HCT116 (cell line): ENCODE measurements around the gene GHR. TPM values are rescaled to one million over a fixed set of nuclear protein-coding genes. Genes with fewer than 3 reads are reported as not detected.

Source experiments
- ATAC-seq: fragments of 200-7000 bp; cut with Tn5 transposase; 2 replicates; pipeline ENCODE4 v1.9.1; 2020; ENCODE audit warnings: mild to moderate bottlenecking, moderate library complexity
- BruUV-seq: library from RNA; stranded (reverse); fragments of 400-500 nt; replicated peaks from 2 replicates; lab custom pipeline; 2021; lab: Mats Ljungman, UMichigan
- CTCF ChIA-PET: fragments of 300-600 bp; sonication (Branson Sonifier 250); formaldehyde crosslinking; loops from one replicate; lab custom pipeline; 2021; ENCODE audit warnings: antibody characterized with exemption; lab: Charles Lee
- POLR2A ChIA-PET: fragments of 300-600, 350-600 bp; sonication (Branson Sonifier 250); formaldehyde crosslinking; loops from one replicate; lab custom pipeline; 2021; ENCODE audit warnings: antibody characterized with exemption; lab: Charles Lee
- RAD21 ChIA-PET, 2 experiments: fragments of 300-600 bp; sonication (Branson Sonifier 250); formaldehyde crosslinking; loops; one replicate each; lab custom pipeline; 2023; ENCODE audit warnings: low total read pairs in 2 of 2; ENCODE audit not compliant: uncharacterized antibody in 2 of 2, unreplicated experiment in 2 of 2, low non-redundant PET in 1 of 2; lab: Charles Lee
- DNase-seq: peaks from one replicate; pipeline ENCODE4 v3.0.0-alpha.2; 2010; ENCODE audit warnings: low read depth, low spot score
- H2AFZ ChIP-seq: fragments of 200-600 bp; shearing (Covaris generic), sonication (generic); 2 replicates; pipeline ENCODE4 v1.6.1; 2017; ENCODE audit warnings: low read depth, mixed run types, mixed read lengths, antibody characterized with exemption, low read length; ENCODE audit not compliant: poor library complexity, severe bottlenecking
- H3K27ac ChIP-seq: 2 replicates; pipeline ENCODE4 v1.5.1; 2012; ENCODE audit warnings: low read depth, low read length
- H3K27me3 ChIP-seq: fragments of 200-600 bp; sonication (generic); 2 replicates; pipeline ENCODE4 v1.6.1; 2016; ENCODE audit warnings: mixed run types, low read length, mixed read lengths; ENCODE audit not compliant: insufficient read depth
- H3K36me3 ChIP-seq, 2 experiments: fragments of 200-500 bp in 1 of 2; fragments of 200-600 bp in 1 of 2; sonication (Bioruptor generic) in 1 of 2; sonication (generic) in 1 of 2; 2 replicates each; pipeline versions ENCODE4 v1.5.1 to v1.6.1; 2014 to 2016; ENCODE audit warnings: low read length in 2 of 2, inconsistent platforms in 1 of 2, mixed read lengths in 1 of 2, mixed run types in 1 of 2; ENCODE audit not compliant: insufficient read depth in 2 of 2, control insufficient read depth in 1 of 2
- H3K4me1 ChIP-seq, 2 experiments: fragments of 200-600 bp in 1 of 2; sonication (generic) in 1 of 2; 2 replicates each; pipeline versions ENCODE4 v1.5.1 to v1.6.1; 2012 to 2017; ENCODE audit warnings: low read length in 2 of 2, inconsistent platforms in 1 of 2, mild to moderate bottlenecking in 1 of 2, mixed read lengths in 1 of 2, mixed run types in 1 of 2, moderate library complexity in 1 of 2; ENCODE audit not compliant: insufficient read depth in 2 of 2, control insufficient read depth in 1 of 2
- H3K4me2 ChIP-seq: fragments of 200-600 bp; sonication (generic); 2 replicates; pipeline ENCODE4 v1.6.1; 2017; ENCODE audit warnings: mixed run types, low read length, mixed read lengths
- H3K4me3 ChIP-seq, 2 experiments: fragments of 200-600 bp in 1 of 2; sonication (generic) in 1 of 2; replicated peaks in 1 of 2; 2 replicates each; pipeline ENCODE4 v1.5.1; 2011 to 2016; ENCODE audit warnings: low read length in 2 of 2, control low read depth in 1 of 2, low read depth in 1 of 2, mild to moderate bottlenecking in 1 of 2, mixed read lengths in 1 of 2, mixed run types in 1 of 2
- H3K79me2 ChIP-seq: fragments of 200-600 bp; sonication (generic); 2 replicates; pipeline ENCODE4 v1.6.1; 2017; ENCODE audit warnings: mild to moderate bottlenecking, mixed run types, low read length, moderate library complexity, mixed read lengths; ENCODE audit not compliant: insufficient read depth
- H3K9ac ChIP-seq: fragments of 200-600 bp; sonication (generic); 2 replicates; pipeline ENCODE4 v1.6.1; 2016; ENCODE audit warnings: low read length, mixed read lengths
- H3K9me2 ChIP-seq: fragments of 200-600 bp; sonication (generic), shearing (Covaris generic); 2 replicates; pipeline ENCODE4 v1.6.1; 2017; ENCODE audit warnings: mixed run types, mild to moderate bottlenecking, moderate library complexity; ENCODE audit not compliant: insufficient read depth
- H3K9me3 ChIP-seq, 2 experiments: fragments of 200-500 bp in 1 of 2; fragments of 200-600 bp in 1 of 2; sonication (Bioruptor generic) in 1 of 2; sonication (generic) in 1 of 2; 2 replicates each; pipeline ENCODE4 v1.6.1; 2014 to 2017; ENCODE audit warnings: low read length in 2 of 2, mixed read lengths in 2 of 2, inconsistent platforms in 1 of 2, low read depth in 1 of 2, mild to moderate bottlenecking in 1 of 2, mixed run types in 1 of 2, moderate library complexity in 1 of 2; ENCODE audit not compliant: control insufficient read depth in 1 of 2, insufficient read depth in 1 of 2
- H4K20me1 ChIP-seq: fragments of 200-600 bp; sonication (generic), shearing (Covaris generic); 2 replicates; pipeline ENCODE4 v1.6.1; 2017; ENCODE audit warnings: mixed run types, mild to moderate bottlenecking, moderate library complexity; ENCODE audit not compliant: insufficient read depth
- EZH2phosphoT487 ChIP-seq: fragments of 200-600 bp; IDR thresholded peaks from 2 replicates; pipeline ENCODE4 v1.6.1; 2018; ENCODE audit warnings: antibody characterized with exemption, borderline replicate concordance
- FOSL1 ChIP-seq: IDR thresholded peaks from 2 replicates; pipeline ENCODE4 v1.6.1; 2012; ENCODE audit warnings: low read depth
- JUND ChIP-seq: IDR thresholded peaks from 2 replicates; pipeline ENCODE4 v1.6.1; 2012
- MAX ChIP-seq: IDR thresholded peaks from 2 replicates; pipeline ENCODE4 v1.6.1; 2012
- RAD21 ChIP-seq: IDR thresholded peaks from 2 replicates; pipeline ENCODE4 v1.6.1; 2012; ENCODE audit warnings: low read depth, mild to moderate bottlenecking
- SRF ChIP-seq: IDR thresholded peaks from 2 replicates; pipeline ENCODE4 v1.6.1; 2012; ENCODE audit warnings: low read depth
- TCF7L2 ChIP-seq: IDR thresholded peaks from 2 replicates; pipeline ENCODE4 v1.7.0; 2011; ENCODE audit warnings: borderline replicate concordance, inconsistent platforms; ENCODE audit not compliant: insufficient read depth, insufficient read length; ENCODE audit errors: extremely low read depth
- ZFX ChIP-seq: fragments of 450-650 bp; IDR thresholded peaks from 2 replicates; pipeline ENCODE4 v1.6.1; 2017
- intact Hi-C: fragments of 100-400 bp; cut with micrococcal nuclease; formaldehyde crosslinking; loops from 2 replicates; pipeline ENCODE4 v1.10.0; 2022
- total RNA-seq: library from RNA; stranded (reverse); gene quantifications from one replicate; pipeline ENCODE4 v1.2.1, GENCODE V29; 2021; ENCODE audit not compliant: unreplicated experiment

The GHR gene
- total RNA-seq, 1 experiment from 2014 or later, result not detected

- Histone ChIP-seq H4K20me1 (no peaks in the 10 kb centered on the region), H3K4me2 (no peak overlapping the region), H3K36me3 (no peaks in the 10 kb centered on the region), H3K9ac (no peak overlapping the region), H3K27me3 (peaks cover 15% of the 10 kb centered on the region), H3K4me1 (no peaks in the 10 kb centered on the region), H3K9me3 (no peaks in the 10 kb centered on the region), H3K79me2 (no peaks in the 10 kb centered on the region), H3K27ac (no peak overlapping the region), H2AFZ (no peak overlapping the region), H3K4me3 (no peak overlapping the region), H3K9me2 (no peaks in the 10 kb centered on the region)
- RAD21 ChIA-PET, result no interaction called here
- POLR2A ChIA-PET, result no interaction called here
- CTCF ChIA-PET, result no interaction called here
- TF ChIP-seq FOSL1 (no peak), RAD21 (no peak), MAX (no peak)
- TF ChIP-seq, all 23 proteins: peak for 0
- DNase-seq, result no peak
- BruUV-seq, result no TSS peak
- intact Hi-C loops, result no loop called here
- ATAC-seq, result no peak
These were observed 206.0 kb downstream of the GHR start for GRCh38 chr5:42629284-42629683.

- Histone ChIP-seq H3K4me3 (no peak overlapping the region), H3K9me3 (no peaks in the 10 kb centered on the region), H3K79me2 (no peaks in the 10 kb centered on the region), H4K20me1 (no peaks in the 10 kb centered on the region), H3K9ac (no peak overlapping the region), H3K27ac (no peak overlapping the region), H3K4me2 (no peak overlapping the region), H2AFZ (no peak overlapping the region), H3K9me2 (no peaks in the 10 kb centered on the region), H3K4me1 (no peaks in the 10 kb centered on the region), H3K36me3 (no peaks in the 10 kb centered on the region), H3K27me3 (peaks cover 12% of the 10 kb centered on the region; the same call in 1 of the 2 replicates)
- POLR2A ChIA-PET, result no interaction called here
- CTCF ChIA-PET, result no interaction called here
- RAD21 ChIA-PET, result no interaction called here
- TF ChIP-seq TCF7L2 (no peak), EZH2phosphoT487 (no peak), SRF (no peak), ZFX (no peak), FOSL1 (no peak), JUND (no peak)
- intact Hi-C loops, result no loop called here
- ATAC-seq (no peak), DNase-seq (no peak)
- BruUV-seq, result no TSS peak
These were observed 208.0 kb downstream of the GHR start for GRCh38 chr5:42631241-42631640.
